Lung (tissue), 12 donors: ENCODE measurements around the gene SHB. TPM values are rescaled to one million over a fixed set of nuclear protein-coding genes. Genes with fewer than 3 reads are reported as not detected.

Experiments
- ATAC-seq: fragments of 200-7000 bp; cut with Tn5 transposase; one replicate; pipeline ENCODE4 v1.9.1; 2020; ENCODE audit warnings: moderate number of reproducible peaks; ENCODE audit not compliant: insufficient read depth, low FRiP score
- DNase-seq, 3 donors: peaks; one replicate each; pipeline ENCODE4 v3.0.0-alpha.2; 2013 to 2017
- H3K27ac ChIP-seq, 2 donors: one replicate each; pipeline ENCODE4 v1.5.1; 2013; ENCODE audit warnings: mild to moderate bottlenecking in 2 of 2, moderate library complexity in 2 of 2, control low read depth in 1 of 2, inconsistent platforms in 1 of 2, low read depth in 1 of 2, low read length in 1 of 2
- H3K27me3 ChIP-seq, 3 donors: one replicate each; pipeline ENCODE4 v1.5.1; 2013; ENCODE audit warnings: low read length in 2 of 3; ENCODE audit not compliant: control insufficient read depth in 3 of 3, insufficient read depth in 3 of 3
- H3K36me3 ChIP-seq, 4 donors: one replicate each; pipeline ENCODE4 v1.5.1; 2013; ENCODE audit warnings: low read length in 4 of 4, mild to moderate bottlenecking in 1 of 4, moderate library complexity in 1 of 4; ENCODE audit not compliant: control insufficient read depth in 4 of 4, insufficient read depth in 4 of 4
- H3K4me1 ChIP-seq, 5 donors: one replicate each; pipeline ENCODE4 v1.5.1; 2013; ENCODE audit warnings: low read length in 5 of 5, mild to moderate bottlenecking in 2 of 5, moderate library complexity in 1 of 5; ENCODE audit not compliant: control insufficient read depth in 5 of 5, insufficient read depth in 5 of 5
- H3K4me3 ChIP-seq: one replicate; pipeline ENCODE4 v1.5.1; 2013; ENCODE audit warnings: mild to moderate bottlenecking, control low read depth, moderate library complexity
- H3K9ac ChIP-seq, 2 donors: one replicate each; pipeline ENCODE4 v1.5.1; 2013; ENCODE audit warnings: low read length in 2 of 2, control low read depth in 1 of 2; ENCODE audit not compliant: insufficient read depth in 1 of 2
- H3K9me3 ChIP-seq, 4 donors: one replicate each; pipeline ENCODE4 v1.5.1; 2013; ENCODE audit warnings: low read length in 3 of 4, mild to moderate bottlenecking in 1 of 4, moderate library complexity in 1 of 4; ENCODE audit not compliant: control insufficient read depth in 4 of 4, insufficient read depth in 3 of 4
- CTCF ChIP-seq: IDR thresholded peaks from 2 replicates; pipeline ENCODE4 v1.5.1; 2012; ENCODE audit warnings: mild to moderate bottlenecking; ENCODE audit errors: control extremely low read depth, extremely low read depth
- WGBS, 2 donors: extraction: QIAGEN DNeasy Blood & Tissue Kit; methylation state at CpG; one replicate each; pipeline ENCODE4 v1.1.7; 2013; 5-methylcytosine and 5-hydroxymethylcytosine counted together
- polyA plus RNA-seq, 2 donors: library from polyadenylated mRNA; stranded (reverse); fragments of 200-250 nt; gene quantifications; one replicate each; pipeline ENCODE4 v1.2.1, GENCODE V29; 2013
- total RNA-seq, 2 donors: library from RNA; depleted of rRNA in 1 of 2; stranded (reverse); fragments of >200 nt in 1 of 2; gene quantifications; one replicate each; pipeline ENCODE4 v1.2.1, GENCODE V29; 2014 to 2021
- donor health status: control.
- donor health status: control.
- donor health status: Bipolar disorder and iron deficiency.
- donor health status: healthy.
- donor health status: DM: yes; HTN: yes; CAD: no.

Gene SHB
- total and polyA plus RNA-seq, 4 donors: 10.8 to 32.3 (median 14.4) TPM

DNA sequence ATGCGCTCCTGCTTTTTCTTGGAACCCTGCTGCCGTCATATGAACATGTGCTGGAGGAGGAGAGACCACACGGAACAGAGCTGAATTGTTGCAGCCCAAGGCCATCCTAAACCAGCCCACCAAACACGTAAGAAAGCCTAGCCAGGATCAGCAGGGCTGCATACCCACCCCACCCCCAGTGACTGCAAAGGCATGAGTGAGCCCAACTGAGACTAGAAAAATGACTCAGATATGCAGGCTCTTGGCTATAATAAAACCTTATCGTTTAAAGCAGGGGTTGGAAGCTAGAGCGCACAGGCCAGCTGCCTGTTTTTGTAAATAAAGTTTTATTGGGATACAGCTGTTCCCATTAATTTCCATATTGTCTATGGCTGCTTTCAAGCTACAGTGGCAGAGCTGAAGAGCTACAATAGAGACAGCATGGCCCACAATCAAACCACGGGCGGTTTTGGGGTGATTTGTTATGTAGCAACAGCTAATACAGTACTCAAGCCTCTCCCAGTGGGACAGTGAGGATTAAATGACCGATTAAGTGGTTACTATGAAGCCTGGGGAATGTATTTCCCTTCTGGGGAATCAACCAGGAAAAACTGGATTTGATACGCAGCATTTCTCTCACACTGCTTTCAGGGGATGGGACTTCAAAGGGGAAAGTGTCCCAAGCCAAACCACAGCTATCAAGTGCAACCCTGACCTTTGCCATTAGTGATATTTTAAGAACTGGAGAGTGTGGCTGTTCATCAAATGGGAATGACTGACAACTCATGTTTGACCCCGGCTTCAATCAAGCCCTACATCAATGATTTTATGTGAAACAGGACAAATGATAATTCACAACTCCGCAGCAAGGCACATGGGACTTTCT, 6.3 kb downstream of the SHB start:
- ATAC-seq (no peak), DNase-seq (peak in 1 of 3 donors; percentile 43)
- Histone ChIP-seq H3K27me3 (no peaks in the 10 kb centered on the region), H3K4me3 (no peak overlapping the region), H3K27ac (peak overlapping the region in 1 of 2 donors; percentile 37), H3K9ac (no peak overlapping the region), H3K4me1 (peaks cover 7 to 45% (median 32%) of the 10 kb centered on the region in 5 donors), H3K36me3 (peaks cover 0 to 2% (median 0%) of the 10 kb centered on the region in 4 donors), H3K9me3 (no peaks in the 10 kb centered on the region)
- TF ChIP-seq CTCF: no peak
- 78 to 89% methylated on average over 12 of the region's 12 CpGs for WGBS, 2 donors

DNA sequence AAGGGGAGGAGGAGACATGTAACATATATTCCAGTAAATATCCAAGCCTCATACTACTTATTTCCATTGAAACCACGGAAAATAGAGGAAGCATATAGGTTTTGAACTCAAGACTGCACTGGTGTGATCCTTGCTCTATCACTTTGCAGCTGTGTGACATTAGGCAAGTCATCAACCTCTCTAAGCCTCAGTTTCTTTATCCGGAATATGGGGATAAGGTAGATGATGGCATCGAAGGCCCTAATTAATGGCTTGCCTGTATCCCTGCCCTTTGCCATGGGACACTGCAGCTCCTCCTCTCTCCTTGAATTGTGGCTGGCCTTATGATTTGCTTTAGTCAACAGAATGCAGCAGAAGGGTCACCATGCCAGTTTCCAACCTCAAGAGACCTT, 6.9 kb downstream of the SHB start:
- TF ChIP-seq CTCF: no peak
- ATAC-seq: no peak
- Histone ChIP-seq H3K27me3 (no peaks in the 10 kb centered on the region), H3K4me1 (peaks cover 7 to 46% (median 32%) of the 10 kb centered on the region in 5 donors), H3K36me3 (peaks cover 0 to 2% (median 0%) of the 10 kb centered on the region in 4 donors), H3K4me3 (no peak overlapping the region), H3K27ac (no peak overlapping the region), H3K9ac (no peak overlapping the region), H3K9me3 (no peaks in the 10 kb centered on the region)
- no peak for DNase-seq
- 94 to 97% methylated on average over 3 of the region's 3 CpGs for WGBS, 2 donors

- WGBS, 2 donors: 65 to 75% methylated on average over 6 of the region's 6 CpGs
- Histone ChIP-seq H3K27ac (peak overlapping the region in 1 of 2 donors; percentile 49), H3K36me3 (peaks cover 0 to 2% (median 0%) of the 10 kb centered on the region in 4 donors), H3K9ac (no peak overlapping the region), H3K4me3 (no peak overlapping the region), H3K9me3 (no peaks in the 10 kb centered on the region), H3K27me3 (no peaks in the 10 kb centered on the region), H3K4me1 (peaks cover 7 to 44% (median 35%) of the 10 kb centered on the region in 5 donors)
- DNase-seq (peak in 2 of 3 donors; percentile 52 to 66), ATAC-seq (no peak)
- TF ChIP-seq CTCF: no peak
These were observed 7.6 kb downstream of the SHB start for GRCh38 chr9:38061326-38061977.
